Mucosa of stomach (tissue), 1 donor: Measurements from ENCODE around the gene BOD1.

Experiments
- H3K27me3 ChIP-seq: one replicate; pipeline ENCODE4 v1.7.0; 2013; ENCODE audit warnings: mild to moderate bottlenecking, low read length; ENCODE audit not compliant: control insufficient read depth, insufficient read depth
- H3K36me3 ChIP-seq: one replicate; pipeline ENCODE4 v1.7.0; 2013; ENCODE audit warnings: low read length; ENCODE audit not compliant: control insufficient read depth, insufficient read depth
- H3K4me1 ChIP-seq: one replicate; pipeline ENCODE4 v1.7.0; 2013; ENCODE audit warnings: mild to moderate bottlenecking, low read length; ENCODE audit not compliant: control insufficient read depth, insufficient read depth
- H3K4me3 ChIP-seq: one replicate; pipeline ENCODE4 v1.7.0; 2013; ENCODE audit warnings: low read length
- H3K9ac ChIP-seq: one replicate; pipeline ENCODE4 v1.7.0; 2013; ENCODE audit warnings: mild to moderate bottlenecking, low read length, moderate library complexity
- H3K9me3 ChIP-seq: one replicate; pipeline ENCODE4 v1.7.0; 2013; ENCODE audit warnings: mild to moderate bottlenecking, low read length, moderate library complexity; ENCODE audit not compliant: control insufficient read depth
- donor health status: Pancreatic carcinoma.

The BOD1 gene

GRCh38 chr5:173616577-173617118 lies at the start of gene BOD1:
Gene BOD1, minus strand, starts transcription at chr5:173616650. Its CDS starts 214 bp downstream, at chr5:173616436.
- peak within 1 kb of the TSS; percentile 0 for H3K4me3 ChIP-seq
- peaks cover 6% of the 10 kb centered on the region for H3K4me1 ChIP-seq
- H3K36me3 ChIP-seq: no peaks in the 10 kb centered on the region

GRCh38 chr5:173665326-173665725 lies 48.9 kb upstream of the BOD1 start:
- H3K9ac ChIP-seq: no peak overlapping the region
- no peaks in the 10 kb centered on the region for H3K9me3 ChIP-seq
- H3K4me3 ChIP-seq: no peak overlapping the region
- no peaks in the 10 kb centered on the region for H3K36me3 ChIP-seq
- no peaks in the 10 kb centered on the region for H3K27me3 ChIP-seq
- H3K4me1 ChIP-seq: peaks cover 5% of the 10 kb centered on the region

More at GRCh38 chr5:173616577-173617118, at the start of gene BOD1:
- Histone ChIP-seq H3K27me3 (no peaks in the 10 kb centered on the region), H3K9ac (peak within 1 kb of the TSS; percentile 80), H3K9me3 (no peaks in the 10 kb centered on the region)

GRCh38 chr5:173664154-173664526 lies 47.7 kb upstream of the BOD1 start:
- H3K9ac ChIP-seq: no peak overlapping the region
- no peaks in the 10 kb centered on the region for H3K4me1 ChIP-seq
- no peak overlapping the region for H3K4me3 ChIP-seq
- no peaks in the 10 kb centered on the region for H3K9me3 ChIP-seq
- H3K36me3 ChIP-seq: no peaks in the 10 kb centered on the region
- no peaks in the 10 kb centered on the region for H3K27me3 ChIP-seq

- no peaks in the 10 kb centered on the region for H3K27me3 ChIP-seq
- H3K36me3 ChIP-seq: no peaks in the 10 kb centered on the region
- no peaks in the 10 kb centered on the region for H3K9me3 ChIP-seq
- no peaks in the 10 kb centered on the region for H3K4me1 ChIP-seq
- no peak overlapping the region for H3K9ac ChIP-seq
- no peak overlapping the region for H3K4me3 ChIP-seq
Observed at GRCh38 chr5:173663352-173664153, 47.1 kb upstream of the BOD1 start.

DNA sequence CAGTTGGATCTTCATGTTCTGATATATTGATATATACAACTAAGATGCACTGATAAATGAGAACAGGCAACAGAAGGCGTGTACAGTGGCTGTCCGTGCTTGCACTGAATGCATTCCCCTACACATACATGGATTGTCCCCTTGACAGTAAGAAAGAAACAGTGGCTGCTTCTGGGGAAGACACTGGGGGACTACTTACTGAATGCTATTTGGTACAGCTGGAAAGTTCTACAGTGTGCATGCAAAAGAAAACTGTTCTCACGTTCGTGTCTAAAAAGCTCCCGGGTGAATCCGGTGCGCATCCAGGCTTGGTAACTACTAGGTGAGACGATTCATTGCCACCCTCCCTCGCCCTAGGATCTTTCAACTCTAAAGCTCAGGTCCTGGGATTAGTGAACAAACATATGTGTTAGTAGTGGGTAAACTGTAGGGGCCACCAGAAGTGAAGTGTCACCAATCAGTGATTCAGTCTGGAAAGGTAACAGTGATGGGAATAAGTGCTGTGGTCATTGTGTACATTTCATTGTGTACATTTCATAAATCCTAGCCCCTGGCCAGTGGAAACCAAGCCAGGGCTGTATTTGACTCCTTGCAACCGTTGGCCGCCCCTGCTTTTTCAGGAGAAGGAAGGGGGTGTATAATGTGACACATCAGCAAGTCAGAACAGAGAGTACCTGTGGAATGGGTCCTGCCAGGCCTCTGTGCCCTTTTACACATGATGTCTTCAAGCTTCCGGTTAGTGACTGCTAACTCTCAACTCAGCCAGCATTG lies 46.3 kb upstream of the BOD1 start:
- Histone ChIP-seq H3K27me3 (no peaks in the 10 kb centered on the region), H3K9ac (no peak overlapping the region), H3K9me3 (no peaks in the 10 kb centered on the region), H3K4me3 (no peak overlapping the region), H3K36me3 (no peaks in the 10 kb centered on the region), H3K4me1 (no peaks in the 10 kb centered on the region)

DNA sequence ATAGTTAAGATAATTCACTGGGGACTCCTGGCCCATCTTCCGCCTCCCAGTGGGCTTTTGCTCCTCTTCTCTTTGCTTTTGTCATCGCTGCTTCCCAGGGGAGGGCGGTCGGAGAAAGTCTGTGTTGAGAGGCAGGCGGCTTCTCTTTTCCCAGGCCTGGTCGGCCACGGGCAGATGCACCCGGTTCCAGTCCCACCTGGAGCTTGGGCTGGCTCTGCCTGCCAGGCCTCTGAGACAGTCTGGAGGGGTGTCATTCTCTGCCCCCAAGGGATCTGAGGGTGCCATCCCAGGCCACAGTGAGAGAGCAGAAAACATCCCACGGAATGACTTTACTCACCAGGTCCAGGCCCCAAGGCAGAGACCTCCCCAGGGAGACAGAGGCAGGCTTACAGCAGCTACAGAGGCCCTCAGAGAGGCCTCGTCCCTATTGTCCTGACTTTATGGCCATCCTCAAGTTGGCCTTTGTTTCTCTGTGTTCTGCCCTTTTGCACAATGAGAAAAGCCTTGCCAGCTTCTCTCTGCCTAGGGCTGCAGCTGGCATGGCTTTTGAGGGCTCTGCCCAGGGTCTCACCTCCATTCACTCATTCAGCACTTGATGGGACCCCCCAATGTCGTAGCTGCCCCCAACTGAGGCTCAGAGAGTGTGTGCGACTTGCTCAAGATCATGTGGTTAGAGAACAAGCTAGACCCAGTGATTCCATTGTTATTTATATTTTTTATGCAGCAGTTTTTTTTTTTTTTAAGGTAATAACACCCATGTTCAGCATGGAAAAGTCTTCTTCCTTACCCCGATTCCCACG lies 44.2 kb upstream of the BOD1 start:
- no peaks in the 10 kb centered on the region for H3K36me3 ChIP-seq
- H3K27me3 ChIP-seq: no peaks in the 10 kb centered on the region
- no peak overlapping the region for H3K4me3 ChIP-seq

GRCh38 chr5:173659423-173659822 lies 43.0 kb upstream of the BOD1 start:
- Histone ChIP-seq H3K36me3 (no peaks in the 10 kb centered on the region), H3K4me3 (no peak overlapping the region), H3K9ac (no peak overlapping the region), H3K27me3 (no peaks in the 10 kb centered on the region), H3K4me1 (no peaks in the 10 kb centered on the region), H3K9me3 (no peaks in the 10 kb centered on the region)

More for the DNA sequence above, 44.2 kb upstream of the BOD1 start:
- H3K4me1 ChIP-seq: no peaks in the 10 kb centered on the region
- no peaks in the 10 kb centered on the region for H3K9me3 ChIP-seq
- H3K9ac ChIP-seq: no peak overlapping the region

GRCh38 chr5:173657741-173658356 lies 41.4 kb upstream of the BOD1 start:
- Histone ChIP-seq H3K36me3 (no peaks in the 10 kb centered on the region), H3K4me3 (no peak overlapping the region), H3K27me3 (no peaks in the 10 kb centered on the region), H3K9ac (no peak overlapping the region), H3K9me3 (peaks cover 4% of the 10 kb centered on the region), H3K4me1 (no peaks in the 10 kb centered on the region)

DNA sequence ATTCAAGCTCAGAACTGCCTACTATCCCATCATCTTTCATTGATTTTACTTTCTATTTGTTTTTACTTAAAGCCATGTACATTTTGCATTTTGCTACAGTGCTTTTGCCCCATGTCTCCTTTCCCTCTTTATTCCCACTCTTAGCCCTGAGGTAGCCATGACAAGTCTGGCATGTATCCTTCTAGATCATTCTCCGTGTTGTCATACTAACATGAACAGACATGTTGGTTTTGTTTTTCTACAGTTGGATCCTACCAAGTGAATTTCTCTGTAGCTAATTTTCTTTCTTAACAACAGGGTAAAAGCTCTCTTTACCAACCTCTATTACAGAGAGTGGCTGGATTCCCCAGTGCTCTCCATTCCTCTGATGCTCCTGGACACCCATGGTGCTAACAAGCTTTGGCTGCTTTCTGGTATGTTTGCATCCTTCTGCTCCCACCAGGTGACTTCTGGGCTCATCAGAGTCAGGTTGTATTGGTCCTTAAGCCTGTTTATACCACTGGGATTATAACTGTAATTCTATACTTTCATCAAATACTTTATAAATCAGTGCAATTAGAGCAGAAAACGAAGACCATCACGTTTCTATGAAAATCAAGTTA lies 38.8 kb upstream of the BOD1 start:
- no peaks in the 10 kb centered on the region for H3K4me1 ChIP-seq
- H3K9ac ChIP-seq: no peak overlapping the region
- H3K36me3 ChIP-seq: no peaks in the 10 kb centered on the region
- no peak overlapping the region for H3K4me3 ChIP-seq
- H3K9me3 ChIP-seq: peaks cover 4% of the 10 kb centered on the region
- H3K27me3 ChIP-seq: no peaks in the 10 kb centered on the region

DNA sequence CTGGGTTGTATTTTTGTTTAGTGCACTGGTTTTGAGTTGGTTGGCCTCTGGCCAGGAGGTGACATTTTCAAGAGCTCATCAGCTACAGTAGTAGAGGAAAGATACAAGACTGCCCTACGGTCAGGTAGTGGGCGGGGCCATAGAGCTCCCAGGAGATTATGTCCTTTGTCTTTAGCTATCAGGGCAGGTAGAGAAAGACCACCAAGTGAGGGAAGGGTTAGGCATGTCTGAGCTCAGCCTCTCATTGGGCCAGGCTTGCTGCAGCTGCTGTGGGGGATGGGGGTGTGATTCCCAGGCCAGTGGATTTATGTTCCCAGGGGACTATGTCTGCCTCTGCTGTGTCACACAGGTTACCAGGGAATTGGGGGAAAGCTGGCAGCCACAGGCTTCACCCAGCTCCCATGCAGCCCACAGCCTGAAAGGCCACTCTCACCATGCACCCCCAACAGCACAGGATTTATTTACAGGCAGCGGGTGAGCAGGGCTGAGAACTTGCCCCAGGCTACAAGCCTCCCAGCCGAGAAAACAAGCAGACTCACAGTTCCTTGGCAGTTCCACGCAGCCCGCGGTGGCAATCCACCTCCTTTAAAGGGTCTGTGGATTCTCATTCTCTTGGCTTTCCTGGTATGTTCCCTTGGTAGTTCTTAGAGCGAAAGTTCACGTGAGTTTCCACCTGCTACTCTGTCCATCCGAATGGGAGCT lies 37.5 kb upstream of the BOD1 start:
- Histone ChIP-seq H3K4me3 (no peak overlapping the region), H3K4me1 (no peaks in the 10 kb centered on the region), H3K9me3 (peaks cover 4% of the 10 kb centered on the region), H3K9ac (no peak overlapping the region), H3K36me3 (no peaks in the 10 kb centered on the region), H3K27me3 (no peaks in the 10 kb centered on the region)
